ENCODE measurements around the gene PCSK6.

PCSK6 gene

DNA sequence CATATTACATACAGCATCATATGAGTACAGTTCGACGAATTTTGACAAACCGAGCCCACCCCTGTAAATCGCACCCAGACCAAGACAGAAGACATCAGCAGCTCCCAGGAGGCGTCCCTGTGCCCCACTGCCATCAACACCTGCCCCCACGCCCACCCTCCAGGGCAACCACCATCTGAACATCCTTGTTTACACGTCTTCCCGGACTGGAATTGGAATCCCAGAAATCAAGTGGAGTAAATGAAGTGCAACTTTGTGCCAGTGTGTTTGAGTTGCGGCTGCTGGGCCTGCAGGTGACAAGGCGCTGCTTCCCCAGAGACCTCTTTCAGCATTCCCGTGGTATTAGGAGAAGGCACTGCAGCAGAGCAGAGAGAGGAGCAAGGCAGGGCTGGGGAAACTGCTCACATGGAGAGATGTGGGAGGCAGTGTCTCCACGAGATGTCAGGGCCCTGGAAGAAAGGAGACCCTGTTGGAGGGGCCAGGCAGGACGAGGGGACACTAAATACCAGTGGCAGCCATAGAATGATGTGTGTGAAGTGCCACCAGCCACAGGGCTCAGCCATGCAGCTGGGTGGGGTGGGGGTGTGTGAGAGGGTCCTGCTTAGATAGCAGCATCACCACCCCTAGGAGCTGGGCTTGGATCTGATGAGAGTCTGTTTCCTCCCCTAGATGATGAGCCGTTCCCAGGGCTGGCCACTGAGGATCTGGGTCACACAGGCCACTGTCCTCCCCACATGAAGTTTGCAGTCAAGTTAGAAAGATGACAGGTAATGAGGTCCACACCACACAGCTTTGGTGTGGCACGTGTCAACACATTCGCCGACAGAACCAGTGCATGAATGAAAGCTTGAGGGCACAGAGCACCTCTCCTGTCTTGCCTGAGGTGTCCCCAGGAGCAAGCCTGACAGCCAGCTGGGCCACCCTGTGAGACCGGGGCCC is 33.4 kb upstream of the PCSK6 start:
- DNase-seq = no peak

DNA sequence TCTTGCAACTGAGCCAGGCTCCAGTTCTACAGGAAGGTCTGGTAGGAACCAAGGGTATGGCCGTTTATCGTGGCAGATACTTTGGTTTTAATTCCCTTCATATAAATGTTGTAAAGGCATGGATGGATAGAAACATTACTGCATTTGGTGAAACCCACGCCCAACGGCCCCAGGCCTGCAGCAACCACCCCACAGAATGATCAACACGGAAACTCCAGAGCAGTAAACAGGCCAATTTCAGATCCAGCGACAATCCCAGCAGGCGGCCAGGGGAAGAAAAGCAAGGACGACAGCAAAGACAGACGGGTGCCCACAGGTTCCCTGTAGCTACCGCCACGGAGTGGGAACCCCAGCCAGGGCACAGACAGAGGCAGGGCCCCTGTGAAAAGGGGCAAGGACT is 32.6 kb upstream of the PCSK6 start:
- DNase-seq = no peak

DNA sequence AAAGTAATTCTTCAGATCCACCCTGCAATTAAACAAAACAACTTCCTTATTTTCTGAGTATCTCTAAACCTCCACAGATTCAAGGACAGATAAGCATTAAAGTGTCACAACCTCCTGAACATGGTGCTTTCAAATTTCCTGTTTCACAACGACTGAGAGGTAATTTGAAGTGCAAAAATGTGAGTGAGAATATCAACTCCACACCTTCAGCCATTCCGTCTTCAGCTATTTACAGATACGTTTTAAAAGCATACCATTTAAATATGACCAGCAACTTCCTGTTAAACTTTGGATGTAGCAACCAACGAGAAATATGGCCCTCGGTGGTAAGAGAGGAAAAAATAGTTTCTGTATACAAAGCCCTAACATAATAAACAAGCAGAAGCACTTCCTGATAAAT is 32.1 kb upstream of the PCSK6 start:
- DNase-seq = no peak

DNA sequence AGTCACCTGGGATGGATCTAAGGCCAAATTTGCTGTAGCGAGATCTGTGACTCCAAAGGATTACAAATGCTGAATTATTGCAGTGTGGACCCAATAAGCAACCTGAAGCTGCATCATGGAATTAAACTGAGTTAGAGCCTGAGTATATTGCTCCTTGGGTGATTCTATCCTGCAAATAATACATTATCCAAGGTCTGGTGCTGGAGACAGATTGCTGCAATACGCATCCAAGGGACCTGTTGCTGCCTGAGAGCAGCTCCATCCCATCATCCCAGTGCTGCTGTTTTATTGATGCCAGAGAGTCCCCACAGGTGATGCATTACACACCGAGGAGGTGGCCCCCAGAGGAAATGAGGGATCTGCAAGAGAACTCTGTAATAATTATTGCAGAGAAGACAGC is 31.6 kb upstream of the PCSK6 start:
- no peak for DNase-seq

DNA sequence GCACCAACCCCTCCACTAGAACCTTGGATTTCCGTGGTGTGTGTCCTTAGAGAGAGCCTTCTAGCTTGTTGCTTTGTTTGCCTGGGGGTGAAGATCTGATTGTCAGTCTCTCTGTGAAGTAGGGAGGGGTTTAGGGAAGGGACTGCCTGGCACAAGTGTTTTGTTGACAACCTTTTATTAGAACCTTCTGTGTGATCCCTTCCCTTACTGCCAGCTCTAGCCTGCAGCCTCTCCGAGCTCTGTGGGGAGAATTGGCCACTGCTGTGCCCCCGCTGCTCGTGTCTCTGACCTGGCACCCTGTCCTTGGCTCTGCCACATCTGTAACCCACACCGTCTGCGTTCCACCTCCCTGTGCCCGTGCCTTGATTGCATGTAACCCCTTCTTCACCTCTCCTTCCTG is 30.9 kb upstream of the PCSK6 start:
- no peak for DNase-seq

DNA sequence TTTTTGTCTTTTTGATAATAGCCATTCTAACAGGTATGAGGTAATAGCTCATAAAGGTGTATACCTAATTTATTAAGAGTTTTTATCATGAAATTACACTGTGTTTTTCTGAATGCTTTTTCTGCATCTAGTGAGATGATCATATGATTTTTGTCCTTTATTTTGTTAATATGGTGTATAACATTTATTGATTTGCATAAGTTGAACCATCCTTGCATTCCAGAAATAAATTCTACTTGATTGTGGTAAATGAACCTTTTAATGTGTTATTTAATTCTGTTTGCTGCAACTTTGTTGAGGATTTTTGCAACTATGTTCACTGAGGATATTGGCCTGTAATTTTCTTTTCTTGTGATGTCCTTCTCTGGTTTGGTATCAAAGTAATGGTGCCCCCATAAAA is 28.0 kb upstream of the PCSK6 start:
- DNase-seq = no peak

DNA sequence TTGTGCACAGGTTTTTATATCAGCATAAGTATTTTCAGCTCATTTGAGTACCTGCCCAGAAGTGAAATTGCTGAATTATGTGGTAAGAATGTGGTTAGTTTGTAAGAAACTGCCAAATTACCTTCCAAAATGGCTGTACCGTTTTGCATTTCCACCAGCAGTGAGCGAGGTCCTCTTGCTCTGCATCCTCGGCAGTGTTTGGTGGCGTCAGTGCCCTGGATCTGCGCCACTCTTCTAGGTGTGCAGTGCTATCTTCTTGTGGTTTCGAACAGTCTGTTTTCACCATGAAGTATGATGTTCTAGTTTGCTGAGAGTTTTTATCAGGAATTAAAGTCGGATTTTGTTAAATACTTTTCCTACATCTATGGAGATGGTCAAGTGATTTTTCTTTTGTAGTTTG is 24.8 kb upstream of the PCSK6 start:
- DNase-seq = no peak

DNA sequence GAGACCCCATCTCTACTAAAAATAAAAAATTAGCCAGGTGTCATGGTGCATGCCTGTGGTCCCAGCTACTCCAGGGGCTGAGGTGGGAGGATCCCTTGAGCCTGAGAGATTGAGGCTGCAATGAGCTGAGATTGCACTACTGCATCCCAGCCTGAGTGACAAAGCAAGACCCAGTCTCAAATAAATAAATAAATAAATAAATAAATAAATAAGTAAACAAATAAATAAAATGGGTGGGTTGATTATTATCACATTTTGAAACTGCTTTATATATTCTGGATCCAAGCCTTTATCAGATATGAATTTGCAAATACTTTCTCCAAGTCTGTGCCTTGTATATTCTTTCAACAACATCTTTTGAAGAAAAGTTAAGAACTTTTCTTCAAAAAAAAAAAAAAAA is 22.2 kb upstream of the PCSK6 start:
- DNase-seq = no peak

DNA sequence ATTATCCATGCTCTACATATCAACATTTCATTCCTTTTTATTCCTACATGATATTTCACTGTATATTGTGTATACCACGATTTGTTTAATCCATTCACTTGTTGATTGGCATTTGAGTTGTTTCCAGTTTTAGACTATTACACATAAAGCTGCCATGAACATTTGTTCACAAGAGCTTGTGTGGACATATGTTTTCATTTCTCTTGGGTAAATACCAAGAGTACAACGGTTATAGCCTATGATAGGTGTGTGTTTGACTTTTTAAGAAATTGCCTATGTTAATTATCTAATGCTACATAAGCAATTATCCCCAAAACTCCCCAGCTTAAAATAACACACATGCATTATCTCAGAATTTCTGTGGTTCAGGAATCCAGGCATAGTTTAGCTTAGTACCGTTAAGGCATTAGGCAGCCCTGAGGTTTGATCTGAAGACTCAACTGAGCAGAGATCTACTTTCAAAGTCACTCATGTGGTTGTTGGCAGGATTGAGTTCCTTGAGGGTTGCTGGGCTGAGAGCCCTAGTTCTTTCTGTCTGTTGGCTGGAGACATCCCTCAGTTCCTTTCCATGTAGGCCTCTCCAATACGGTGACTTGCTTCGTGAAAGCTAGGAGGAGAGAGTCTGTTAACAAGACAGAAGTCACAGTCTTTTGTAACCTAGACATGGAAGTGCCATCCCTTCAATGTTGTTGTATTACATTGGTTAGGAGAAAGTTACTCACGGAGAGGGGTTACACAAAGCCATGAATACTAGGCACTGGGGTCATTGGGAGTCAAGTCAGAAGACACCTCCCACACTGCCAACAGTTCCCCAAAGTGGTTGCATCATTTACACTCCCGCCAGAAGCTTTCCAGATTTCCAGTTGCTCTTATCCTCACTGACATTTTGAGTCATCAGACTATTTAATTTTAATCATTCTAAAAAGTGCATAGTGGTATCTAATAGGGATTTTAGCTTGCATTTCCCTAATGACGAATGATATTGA is 21.0 kb upstream of the PCSK6 start:
- DNase-seq = no peak

DNA sequence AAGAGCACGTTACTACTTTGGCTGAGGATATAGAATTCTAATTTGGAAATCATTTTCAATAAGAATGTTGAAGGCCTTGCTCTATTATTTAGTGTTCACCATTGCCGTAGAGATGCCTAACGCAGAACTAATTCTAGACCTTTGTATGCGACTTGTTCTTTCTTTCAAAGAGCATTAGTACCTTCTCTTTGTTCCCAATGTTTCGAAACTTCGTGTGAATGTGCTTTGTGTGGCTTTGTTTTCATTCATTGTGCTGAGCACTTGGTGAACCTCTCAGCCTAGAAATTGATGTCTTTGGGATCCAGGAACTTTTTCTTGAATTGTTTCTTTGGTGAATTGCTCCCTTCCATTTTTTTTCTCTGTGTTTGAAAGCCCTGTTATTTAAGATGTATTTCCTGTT is 19.8 kb upstream of the PCSK6 start:
- DNase-seq = no peak

DNA sequence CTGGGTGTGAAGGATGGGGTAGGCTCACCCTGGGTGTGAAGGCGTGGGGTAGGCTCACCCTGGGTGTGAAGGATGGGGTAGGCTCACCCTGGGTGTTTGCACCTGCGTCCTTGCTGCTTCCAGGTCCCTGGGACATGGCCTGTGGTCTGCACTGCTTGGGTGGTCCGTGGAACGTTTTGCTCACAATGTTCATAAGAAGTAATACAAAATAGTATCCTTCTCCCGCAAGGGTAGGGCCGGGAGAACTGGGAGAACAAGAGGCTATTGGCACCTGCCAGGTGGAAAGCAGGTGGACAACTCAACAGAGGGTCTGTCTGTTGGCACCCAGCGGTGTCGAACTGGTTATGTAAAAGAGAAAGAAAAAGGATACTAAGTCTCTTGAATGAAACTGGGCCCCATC is 17.0 kb upstream of the PCSK6 start:
- DNase-seq = no peak

DNA sequence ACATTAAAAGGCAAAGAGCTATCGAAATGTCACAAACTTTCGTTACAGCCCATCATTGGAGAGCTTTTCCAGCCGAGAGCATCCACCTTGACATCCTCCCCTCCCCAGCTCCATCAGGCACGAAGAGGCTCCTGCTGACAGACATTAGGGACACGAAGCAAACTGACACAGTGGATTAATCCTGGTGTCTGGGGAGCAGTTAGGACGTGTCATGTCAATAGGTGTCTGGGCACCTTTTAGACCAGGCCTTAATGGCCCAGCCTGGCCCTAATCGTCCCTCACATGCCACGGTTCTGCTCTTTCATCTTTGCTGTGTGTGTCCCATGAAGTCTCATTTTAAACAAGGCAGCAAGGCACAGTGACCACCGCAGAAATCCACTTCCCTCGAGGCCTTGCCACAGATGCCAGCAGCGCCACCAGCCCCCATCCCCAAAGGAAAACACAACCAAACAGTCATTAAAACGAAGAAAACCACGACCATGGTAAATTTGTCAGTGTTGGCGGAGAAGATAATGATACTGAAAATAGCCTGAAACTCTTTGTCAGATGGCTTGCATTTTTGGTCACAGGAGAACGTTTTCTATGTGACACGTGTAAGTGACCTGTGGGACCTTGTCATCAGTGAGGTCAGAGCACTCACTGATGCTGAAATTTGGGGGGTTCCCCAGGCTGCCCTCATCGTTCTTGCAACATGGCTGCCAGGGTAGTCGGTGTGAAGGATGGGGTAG is 16.3 kb upstream of the PCSK6 start:
- DNase-seq = no peak

DNA sequence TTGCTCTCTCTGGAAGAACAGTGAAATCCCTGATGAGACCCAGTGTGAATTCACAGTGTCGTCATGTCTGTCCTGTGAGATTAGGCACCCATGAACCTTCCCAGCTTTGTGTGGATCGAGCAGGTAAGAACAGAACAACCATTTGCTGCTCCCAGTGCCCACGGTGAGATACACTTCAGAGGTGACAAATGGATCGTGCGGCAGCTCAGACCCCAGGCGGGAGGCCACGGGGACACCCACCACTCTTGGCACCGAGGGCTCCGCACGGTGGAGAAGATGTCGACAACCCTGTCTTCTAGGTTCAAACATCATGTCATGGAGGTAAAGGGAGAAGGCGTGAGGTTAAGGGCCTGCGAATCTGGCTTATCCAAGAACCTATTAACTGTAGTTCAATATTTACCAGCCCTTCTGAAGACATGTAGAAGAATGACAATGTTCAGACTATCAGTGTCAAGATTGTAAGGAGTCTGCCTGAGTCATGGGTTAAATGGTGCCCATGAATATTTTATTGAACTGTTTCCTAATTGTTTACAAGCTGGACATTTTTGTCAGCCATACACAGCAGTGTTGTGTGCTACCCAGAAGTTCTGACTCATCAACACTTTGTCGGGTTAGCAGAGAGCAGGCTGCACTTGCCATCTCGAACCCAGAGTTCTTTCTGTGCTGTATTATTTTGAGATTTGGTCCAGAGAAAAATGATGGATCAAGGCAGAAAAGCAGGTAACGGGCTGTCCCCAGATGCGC is 15.5 kb upstream of the PCSK6 start:
- DNase-seq = no peak

DNA sequence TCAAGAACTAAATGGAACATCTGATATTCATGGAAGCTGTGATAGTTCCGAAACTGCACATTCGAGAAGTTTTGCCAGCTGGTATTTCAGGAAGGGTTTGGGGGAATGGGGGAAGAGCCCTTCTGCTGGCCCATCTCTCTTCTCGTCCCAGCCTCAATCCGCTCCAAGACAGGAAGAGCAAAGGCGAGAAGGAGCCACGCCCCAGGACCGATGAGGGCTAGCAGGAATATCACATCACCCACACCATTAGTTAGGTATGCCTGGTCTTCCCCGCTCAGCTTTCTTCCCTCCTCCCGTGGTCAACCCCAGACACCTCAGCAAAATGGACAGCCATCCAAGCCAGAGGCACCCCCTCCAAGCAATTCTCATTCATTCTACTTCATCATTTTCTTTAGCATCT is 14.9 kb upstream of the PCSK6 start:
- no peak for DNase-seq

DNA sequence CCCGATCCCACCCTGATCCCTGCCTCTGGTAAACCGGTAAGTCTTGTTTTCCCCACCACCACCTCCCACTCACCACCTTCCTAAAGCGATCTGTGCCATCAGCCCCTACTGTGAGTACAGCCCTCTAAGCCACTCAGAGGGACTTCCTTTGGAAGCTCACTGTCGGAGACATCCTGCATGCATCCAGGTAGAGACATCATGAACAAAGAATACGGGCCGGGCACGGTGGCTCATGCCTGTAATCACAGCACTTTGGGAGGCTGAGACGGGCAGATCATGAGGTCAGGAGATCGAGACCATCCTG is 13.7 kb upstream of the PCSK6 start:
- no peak for DNase-seq

DNA sequence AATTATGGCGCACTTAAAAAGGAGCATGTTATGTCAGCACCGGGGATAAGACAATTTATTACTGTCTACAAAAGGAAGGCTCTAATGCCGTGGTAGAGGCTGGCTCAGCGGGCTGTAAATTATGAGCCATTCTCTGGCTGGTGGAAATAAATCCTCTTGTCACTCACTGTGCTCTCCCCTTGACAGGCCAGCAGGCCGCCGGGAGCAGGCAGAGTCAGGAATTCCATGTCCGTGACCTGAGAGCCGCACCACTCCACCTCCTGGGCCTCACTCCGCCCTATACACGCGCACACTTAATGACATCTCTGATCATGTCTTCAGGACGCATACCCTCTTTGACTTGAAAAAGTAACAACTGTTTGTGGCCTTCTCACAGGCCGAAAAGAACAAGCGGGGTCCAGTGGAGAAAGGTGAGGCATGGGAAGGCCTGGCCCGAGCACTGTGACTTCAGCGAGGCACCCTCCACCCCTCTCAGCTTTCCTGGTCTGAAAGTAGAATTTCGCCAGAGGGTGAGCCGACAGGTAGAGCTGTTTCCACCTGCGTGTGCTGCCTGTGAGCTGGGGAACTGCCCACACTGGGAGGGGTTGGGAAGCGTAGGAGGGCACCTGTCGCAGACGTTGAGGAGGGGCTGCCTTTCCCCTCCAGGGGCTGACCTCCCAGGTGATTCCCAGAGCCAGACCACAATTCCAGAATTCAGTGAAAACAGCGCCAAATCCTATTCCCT is 13.2 kb upstream of the PCSK6 start:
- DNase-seq = no peak

DNA sequence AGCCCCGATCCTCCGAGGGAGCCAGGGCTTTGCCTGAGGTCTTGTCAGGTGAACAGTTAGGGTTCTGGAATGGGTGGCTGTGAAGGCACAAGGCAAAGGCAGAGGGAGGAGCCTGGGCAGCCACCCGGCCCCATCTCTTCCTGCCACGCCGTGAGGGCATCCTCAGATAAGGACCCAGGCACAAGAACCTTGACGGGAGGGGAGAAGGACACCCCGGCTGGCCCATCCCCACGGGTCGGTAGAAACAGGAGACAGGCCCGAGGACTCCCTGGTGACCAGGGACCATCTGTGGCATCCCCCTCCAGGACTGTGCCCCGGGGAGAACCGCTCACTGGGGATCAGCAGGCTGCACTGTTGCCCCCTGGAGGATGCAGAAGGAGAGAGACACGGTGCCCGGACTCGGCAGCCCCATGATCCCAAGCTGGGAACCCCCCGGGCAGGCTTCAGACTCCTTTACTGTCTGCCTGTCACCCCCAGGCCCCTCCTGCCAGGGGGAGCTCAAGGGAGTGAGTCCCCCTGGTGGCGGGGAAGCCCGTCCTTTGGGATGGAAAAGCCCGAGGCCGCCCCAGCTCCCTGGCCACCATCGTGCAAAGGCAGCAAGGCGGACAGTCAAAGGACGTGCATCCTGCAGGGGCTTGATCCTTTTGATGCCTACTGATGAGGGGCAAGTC is 12.3 kb upstream of the PCSK6 start:
- no peak for DNase-seq

DNA sequence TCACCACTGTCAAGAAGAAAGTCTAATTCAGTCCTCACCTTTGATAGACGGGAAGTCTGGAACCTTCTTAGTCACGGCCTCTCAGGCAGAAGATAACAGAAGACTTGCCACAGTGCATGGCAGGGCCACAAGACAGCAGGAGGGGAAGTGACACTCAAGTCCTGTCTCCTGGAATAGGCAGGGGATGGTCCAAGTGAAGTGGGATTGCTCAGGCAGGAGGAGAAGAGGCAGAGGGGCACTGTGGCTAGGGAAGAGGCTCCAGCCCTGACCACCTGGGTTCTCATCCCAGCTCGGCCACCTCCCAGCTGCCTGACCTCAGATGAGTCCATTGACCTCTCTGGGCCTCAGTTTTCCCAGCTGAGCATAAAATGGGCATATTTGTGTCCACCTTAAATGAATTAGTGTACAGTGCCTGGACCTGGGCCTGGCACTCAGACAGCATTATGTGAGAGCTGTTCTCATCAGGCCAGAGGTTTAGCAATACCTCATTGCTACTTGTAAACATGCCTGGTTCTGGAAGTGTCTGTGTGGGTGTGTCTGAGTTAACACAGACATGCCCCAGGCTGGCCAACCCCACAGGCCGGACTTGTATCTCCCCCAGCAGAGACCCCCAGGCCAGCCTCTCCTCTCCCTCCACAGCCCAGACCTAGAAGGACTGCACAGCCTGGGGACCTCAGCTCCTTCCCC is 11.5 kb upstream of the PCSK6 start:
- DNase-seq = no peak

DNA sequence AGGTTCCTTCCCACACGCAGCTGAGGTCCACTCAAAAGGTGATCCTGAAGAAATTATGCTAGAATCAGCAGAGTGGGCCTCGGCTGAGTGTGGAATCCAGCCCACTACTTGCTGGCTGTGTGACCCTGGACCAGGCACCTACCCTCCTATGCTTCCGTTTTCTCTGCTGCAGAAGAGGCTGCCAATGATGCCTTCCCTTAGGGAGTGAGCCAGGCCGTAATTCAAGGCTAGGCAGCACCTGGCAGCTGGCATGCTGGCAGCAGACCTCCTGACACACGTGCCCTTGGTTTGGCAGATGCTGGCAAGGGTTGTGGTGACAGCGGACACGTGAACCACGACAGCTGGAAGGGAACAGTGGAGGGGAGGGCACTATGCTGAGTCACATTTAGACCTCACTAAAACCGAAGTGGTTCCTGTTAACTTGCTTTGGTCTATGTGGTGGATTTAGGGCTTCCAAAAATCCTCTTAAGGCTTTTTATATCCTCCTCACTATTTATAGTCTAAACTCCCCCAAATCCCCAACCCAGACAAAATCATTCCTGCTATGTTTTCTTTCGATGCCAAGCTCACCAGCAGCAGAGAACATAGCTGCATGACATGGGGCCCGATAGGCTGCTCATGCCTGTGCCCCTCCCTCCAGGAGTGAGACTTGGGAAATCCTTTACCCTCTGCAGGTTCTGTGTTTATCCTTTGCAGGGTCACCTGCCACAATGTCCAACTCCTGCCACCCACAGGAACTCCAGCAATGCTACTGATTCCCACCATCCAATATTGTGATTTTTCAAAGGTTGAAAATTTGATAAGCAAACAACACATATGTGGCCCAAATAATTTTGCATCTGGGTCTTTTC is 10.6 kb upstream of the PCSK6 start:
- no peak for DNase-seq

Measured in KG1 (cell line).